GM21515 (cell line): Measurements from ENCODE around the gene APOO.

Experiments
- ATAC-seq: cut with Tn5 transposase; IDR thresholded peaks from one replicate; pipeline ENCODE4 v1.9.1; 2021; ENCODE audit not compliant: unreplicated experiment

The APOO gene

GRCh38 chrX:23788521-23788920, 119.2 kb downstream of the APOO start:
- ATAC-seq, result no peak

- no peak for ATAC-seq
Measured at GRCh38 chrX:23787745-23788118, 120.0 kb downstream of the APOO start.

GRCh38 chrX:23786268-23786815, 121.4 kb downstream of the APOO start:
- no peak for ATAC-seq

GRCh38 chrX:23785580-23785979, 122.2 kb downstream of the APOO start:
- ATAC-seq, result no peak

- ATAC-seq, result no peak
Measured at GRCh38 chrX:23784470-23785331, 123.0 kb downstream of the APOO start.

GRCh38 chrX:23783589-23784469, 123.9 kb downstream of the APOO start:
- ATAC-seq, result no peak
